ENCODE measurements around the gene RNF212B.

RNF212B gene

DNA sequence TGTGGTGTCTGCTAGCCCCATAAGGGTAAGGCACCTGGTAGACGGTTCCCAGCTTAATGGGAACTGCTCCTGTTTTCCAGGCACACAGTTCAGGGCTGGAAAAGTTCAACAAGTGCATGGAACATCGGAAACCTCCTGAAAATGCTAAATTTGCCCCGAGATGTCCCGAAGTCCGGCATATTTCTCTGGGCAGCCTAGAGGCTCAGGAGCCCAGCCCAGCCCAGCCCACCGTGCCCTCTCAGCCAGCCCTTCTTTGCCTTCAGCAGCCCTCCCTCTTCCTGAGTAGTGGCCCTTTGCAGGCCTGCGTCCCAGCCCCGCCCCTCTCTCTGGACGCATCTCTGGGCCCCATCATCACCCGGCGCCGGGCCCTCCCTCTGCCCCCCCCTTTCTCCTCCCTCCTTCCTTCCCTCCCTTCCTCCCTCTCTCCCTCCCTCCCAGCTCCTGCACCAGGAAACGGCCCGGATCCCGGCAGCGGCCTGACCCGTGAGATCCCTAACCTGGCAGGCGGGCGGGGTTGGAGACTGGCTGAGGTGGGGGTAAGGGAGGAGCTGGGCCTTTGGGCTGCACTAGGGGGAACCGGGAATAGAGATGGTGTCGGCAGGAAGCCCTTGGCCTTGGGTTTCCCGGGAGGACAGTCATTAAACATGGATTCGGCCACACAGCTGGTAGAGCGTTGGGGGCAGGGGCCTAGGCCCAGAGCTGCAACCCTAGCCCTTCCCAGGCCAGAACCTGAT is 68.8 kb downstream of the RNF212B start, which contains the start of gene BCL2L2 (continued):
- TF ChIP-seq ZNF776 (tag by site-specific recombination; IDR thresholded peaks at IDR 0.05; ENCODE audit: borderline replicate concordance) (no peak), ZNF830 (tag by site-specific recombination; IDR thresholded peaks at IDR 0.05; ENCODE audit: low read depth) (no peak), SETDB1 (IDR thresholded peaks at IDR 0.05; ENCODE audit: insufficient read length, low read length) (no peak), GLI4 (tag by site-specific recombination; IDR thresholded peaks at IDR 0.05) (0 out of 2 replicates have a peak, but pooled peaks have one; percentile 14), ZNF416 (tag by site-specific recombination; IDR thresholded peaks at IDR 0.05) (no peak), ZNF660 (tag by site-specific recombination; IDR thresholded peaks at IDR 0.05) (no peak), ZNF239 (tag by site-specific recombination; IDR thresholded peaks at IDR 0.05) (no peak), KLF16 (tag by site-specific recombination; IDR thresholded peaks at IDR 0.05) (peak; percentile 85), ZNF561 (tag by site-specific recombination; IDR thresholded peaks at IDR 0.05; ENCODE audit: borderline replicate concordance) (no peak), ZNF2 (tag by site-specific recombination; IDR thresholded peaks at IDR 0.05) (peak; percentile 52; the same call in 1 of the 2 replicates), ZNF211 (tag by site-specific recombination; IDR thresholded peaks at IDR 0.05; ENCODE audit: low read depth) (no peak), ZNF155 (tag by site-specific recombination; IDR thresholded peaks at IDR 0.05) (no peak), ZIC2 (tag by site-specific recombination; IDR thresholded peaks at IDR 0.05) (peak; percentile 55), ZNF426 (tag by site-specific recombination; IDR thresholded peaks at IDR 0.05) (no peak), ZNF510 (tag by site-specific recombination; IDR thresholded peaks at IDR 0.05; ENCODE audit: insufficient replicate concordance) (no peak), KLF7 (tag by site-specific recombination; IDR thresholded peaks at IDR 0.05; ENCODE audit: borderline replicate concordance) (peak; percentile 84; the same call in 1 of the 2 replicates), ZNF354C (tag by site-specific recombination; IDR thresholded peaks at IDR 0.05; ENCODE audit: borderline replicate concordance, low read depth) (no peak), ZNF16 (tag by site-specific recombination; IDR thresholded peaks at IDR 0.05; ENCODE audit: low read depth) (no peak), HOXA7 (CRISPR knock-in tag; IDR thresholded peaks at IDR 0.05; ENCODE audit: borderline replicate concordance) (no peak), ZNF112 (tag by site-specific recombination; IDR thresholded peaks at IDR 0.05) (no peak), ZNF514 (tag by site-specific recombination; IDR thresholded peaks at IDR 0.05) (no peak), ZNF677 (tag by site-specific recombination; IDR thresholded peaks at IDR 0.05) (no peak), ZNF157 (tag by site-specific recombination; IDR thresholded peaks at IDR 0.05) (no peak), ZNF621 (tag by site-specific recombination; IDR thresholded peaks at IDR 0.05) (no peak), SP3 (tag by site-specific recombination; IDR thresholded peaks at IDR 0.05) (peak; percentile 100), WT1 (tag by site-specific recombination; IDR thresholded peaks at IDR 0.05) (peak; percentile 97), SP7 (tag by site-specific recombination; IDR thresholded peaks at IDR 0.05) (peak; percentile 87), ZNF274 (IDR thresholded peaks at IDR 0.05; ENCODE audit: low read length) (no peak), ZNF274 (tag by site-specific recombination; IDR thresholded peaks at IDR 0.05; ENCODE audit: borderline replicate concordance) (no peak)
- TF ChIP-seq, protein P1, sequence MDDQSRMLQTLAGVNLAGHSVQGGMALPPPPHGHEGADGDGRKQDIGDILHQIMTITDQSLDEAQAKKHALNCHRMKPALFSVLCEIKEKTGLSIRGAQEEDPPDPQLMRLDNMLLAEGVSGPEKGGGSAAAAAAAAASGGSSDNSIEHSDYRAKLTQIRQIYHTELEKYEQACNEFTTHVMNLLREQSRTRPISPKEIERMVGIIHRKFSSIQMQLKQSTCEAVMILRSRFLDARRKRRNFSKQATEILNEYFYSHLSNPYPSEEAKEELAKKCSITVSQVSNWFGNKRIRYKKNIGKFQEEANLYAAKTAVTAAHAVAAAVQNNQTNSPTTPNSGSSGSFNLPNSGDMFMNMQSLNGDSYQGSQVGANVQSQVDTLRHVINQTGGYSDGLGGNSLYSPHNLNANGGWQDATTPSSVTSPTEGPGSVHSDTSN (CRISPR knock-in tag; IDR thresholded peaks at IDR 0.05) = no peak
- TF ChIP-seq, protein P2, sequence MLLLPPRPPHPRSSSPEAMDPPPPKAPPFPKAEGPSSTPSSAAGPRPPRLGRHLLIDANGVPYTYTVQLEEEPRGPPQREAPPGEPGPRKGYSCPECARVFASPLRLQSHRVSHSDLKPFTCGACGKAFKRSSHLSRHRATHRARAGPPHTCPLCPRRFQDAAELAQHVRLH (tag by site-specific recombination; IDR thresholded peaks at IDR 0.05) = no peak
- TF ChIP-seq, protein P3, sequence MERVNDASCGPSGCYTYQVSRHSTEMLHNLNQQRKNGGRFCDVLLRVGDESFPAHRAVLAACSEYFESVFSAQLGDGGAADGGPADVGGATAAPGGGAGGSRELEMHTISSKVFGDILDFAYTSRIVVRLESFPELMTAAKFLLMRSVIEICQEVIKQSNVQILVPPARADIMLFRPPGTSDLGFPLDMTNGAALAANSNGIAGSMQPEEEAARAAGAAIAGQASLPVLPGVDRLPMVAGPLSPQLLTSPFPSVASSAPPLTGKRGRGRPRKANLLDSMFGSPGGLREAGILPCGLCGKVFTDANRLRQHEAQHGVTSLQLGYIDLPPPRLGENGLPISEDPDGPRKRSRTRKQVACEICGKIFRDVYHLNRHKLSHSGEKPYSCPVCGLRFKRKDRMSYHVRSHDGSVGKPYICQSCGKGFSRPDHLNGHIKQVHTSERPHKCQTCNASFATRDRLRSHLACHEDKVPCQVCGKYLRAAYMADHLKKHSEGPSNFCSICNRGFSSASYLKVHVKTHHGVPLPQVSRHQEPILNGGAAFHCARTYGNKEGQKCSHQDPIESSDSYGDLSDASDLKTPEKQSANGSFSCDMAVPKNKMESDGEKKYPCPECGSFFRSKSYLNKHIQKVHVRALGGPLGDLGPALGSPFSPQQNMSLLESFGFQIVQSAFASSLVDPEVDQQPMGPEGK (tag by site-specific recombination; IDR thresholded peaks at IDR 0.05) = peak; percentile 100
- TF ChIP-seq, protein P4, sequence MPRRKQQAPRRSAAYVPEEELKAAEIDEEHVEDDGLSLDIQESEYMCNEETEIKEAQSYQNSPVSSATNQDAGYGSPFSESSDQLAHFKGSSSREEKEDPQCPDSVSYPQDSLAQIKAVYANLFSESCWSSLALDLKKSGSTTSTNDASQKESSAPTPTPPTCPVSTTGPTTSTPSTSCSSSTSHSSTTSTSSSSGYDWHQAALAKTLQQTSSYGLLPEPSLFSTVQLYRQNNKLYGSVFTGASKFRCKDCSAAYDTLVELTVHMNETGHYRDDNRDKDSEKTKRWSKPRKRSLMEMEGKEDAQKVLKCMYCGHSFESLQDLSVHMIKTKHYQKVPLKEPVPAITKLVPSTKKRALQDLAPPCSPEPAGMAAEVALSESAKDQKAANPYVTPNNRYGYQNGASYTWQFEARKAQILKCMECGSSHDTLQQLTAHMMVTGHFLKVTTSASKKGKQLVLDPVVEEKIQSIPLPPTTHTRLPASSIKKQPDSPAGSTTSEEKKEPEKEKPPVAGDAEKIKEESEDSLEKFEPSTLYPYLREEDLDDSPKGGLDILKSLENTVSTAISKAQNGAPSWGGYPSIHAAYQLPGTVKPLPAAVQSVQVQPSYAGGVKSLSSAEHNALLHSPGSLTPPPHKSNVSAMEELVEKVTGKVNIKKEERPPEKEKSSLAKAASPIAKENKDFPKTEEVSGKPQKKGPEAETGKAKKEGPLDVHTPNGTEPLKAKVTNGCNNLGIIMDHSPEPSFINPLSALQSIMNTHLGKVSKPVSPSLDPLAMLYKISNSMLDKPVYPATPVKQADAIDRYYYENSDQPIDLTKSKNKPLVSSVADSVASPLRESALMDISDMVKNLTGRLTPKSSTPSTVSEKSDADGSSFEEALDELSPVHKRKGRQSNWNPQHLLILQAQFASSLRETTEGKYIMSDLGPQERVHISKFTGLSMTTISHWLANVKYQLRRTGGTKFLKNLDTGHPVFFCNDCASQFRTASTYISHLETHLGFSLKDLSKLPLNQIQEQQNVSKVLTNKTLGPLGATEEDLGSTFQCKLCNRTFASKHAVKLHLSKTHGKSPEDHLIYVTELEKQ (tag by site-specific recombination; IDR thresholded peaks at IDR 0.05; ENCODE audit: borderline replicate concordance) = peak; percentile 51; the same call in 1 of the 2 replicates

Measured in HEK293 (cell line).